DOHH2 (cell line): ENCODE data around the gene SLC35B2.

ENCODE experiments used
- H3F3A ChIP-seq: fragments of 200-600 bp; sonication (generic), shearing (Covaris generic); 2 replicates; pipeline ENCODE4 v1.6.0; 2016; ENCODE audit warnings: antibody characterized with exemption, mild to moderate bottlenecking; ENCODE audit not compliant: control insufficient read depth, insufficient read depth
- H3K27ac ChIP-seq: fragments of 200-600 bp; sonication (generic); 2 replicates; pipeline ENCODE4 v1.5.1; 2014; ENCODE audit warnings: low read depth, mild to moderate bottlenecking, low read length, moderate library complexity
- H3K27me3 ChIP-seq: fragments of 200-600 bp; sonication (generic); 2 replicates; pipeline ENCODE4 v1.6.1; 2014; ENCODE audit warnings: mild to moderate bottlenecking, low read length, mixed read lengths; ENCODE audit not compliant: control insufficient read depth
- H3K36me3 ChIP-seq: fragments of 200-600 bp; sonication (generic); 2 replicates; pipeline ENCODE4 v1.6.1; 2014; ENCODE audit warnings: mild to moderate bottlenecking, low read length, moderate library complexity, mixed read lengths; ENCODE audit not compliant: control insufficient read depth
- H3K4me1 ChIP-seq: fragments of 200-600 bp; sonication (generic); 2 replicates; pipeline ENCODE4 v1.6.1; 2014; ENCODE audit warnings: mild to moderate bottlenecking, low read length, mixed read lengths; ENCODE audit not compliant: control insufficient read depth
- H3K4me2 ChIP-seq: fragments of 200-600 bp; sonication (generic); 2 replicates; pipeline ENCODE4 v1.6.0; 2014; ENCODE audit warnings: mild to moderate bottlenecking, low read length, moderate library complexity
- H3K4me3 ChIP-seq: fragments of 200-600 bp; sonication (generic); 2 replicates; pipeline ENCODE4 v1.5.1; 2014; ENCODE audit warnings: mild to moderate bottlenecking, low read length, mixed read lengths
- H3K79me2 ChIP-seq: fragments of 200-600 bp; sonication (generic); 2 replicates; pipeline ENCODE4 v1.6.1; 2014; ENCODE audit warnings: mild to moderate bottlenecking, low read length, mixed read lengths; ENCODE audit not compliant: control insufficient read depth
- H3K9me2 ChIP-seq: fragments of 200-600 bp; sonication (generic); replicated peaks from 2 replicates; pipeline ENCODE4 v1.6.1; 2014; ENCODE audit warnings: mild to moderate bottlenecking, low read length, mixed read lengths; ENCODE audit not compliant: control insufficient read depth
- H3K9me3 ChIP-seq: fragments of 200-600 bp; sonication (generic); 2 replicates; pipeline ENCODE4 v1.6.1; 2014; ENCODE audit warnings: antibody characterized with exemption, low read length, mixed read lengths; ENCODE audit not compliant: control insufficient read depth, insufficient read depth
- H4K20me1 ChIP-seq: fragments of 200-600 bp; sonication (generic); 2 replicates; pipeline ENCODE4 v1.6.0; 2014; ENCODE audit warnings: low read depth, mild to moderate bottlenecking, antibody characterized with exemption, low read length, moderate library complexity; ENCODE audit not compliant: control insufficient read depth, insufficient read depth
- CTCF ChIP-seq: fragments of 200-600 bp; sonication (generic); IDR thresholded peaks from one replicate; pipeline ENCODE4 v1.5.1; 2014; ENCODE audit warnings: antibody characterized with exemption, mild to moderate bottlenecking, low read depth, low read length; ENCODE audit not compliant: poor library complexity, severe bottlenecking
- EZH2phosphoT487 ChIP-seq: fragments of 200-600 bp; sonication (generic); IDR thresholded peaks from 2 replicates; pipeline ENCODE4 v1.6.1; 2017; ENCODE audit warnings: borderline replicate concordance, mild to moderate bottlenecking, antibody characterized with exemption, low read length, moderate library complexity, mixed read lengths

Gene SLC35B2

GRCh38 chr6:44294832-44295791, 37.8 kb upstream of the SLC35B2 start:
- H3K4me3 ChIP-seq, result no peak overlapping the region
- H3K4me1 ChIP-seq, result no peaks in the 10 kb centered on the region
- H4K20me1 ChIP-seq, result peaks cover 3% of the 10 kb centered on the region; the same call in 1 of the 2 replicates
- no peaks in the 10 kb centered on the region for H3K9me2 ChIP-seq
- no peaks in the 10 kb centered on the region; the same call in 1 of the 2 replicates for H3K36me3 ChIP-seq
- no peak overlapping the region for H3K4me2 ChIP-seq
- peaks cover 47% of the 10 kb centered on the region for H3K27me3 ChIP-seq
- H3K27ac ChIP-seq, result no peak overlapping the region
- no peaks in the 10 kb centered on the region for H3F3A ChIP-seq
- H3K79me2 ChIP-seq, result no peaks in the 10 kb centered on the region
- no peaks in the 10 kb centered on the region for H3K9me3 ChIP-seq
- TF ChIP-seq CTCF, result no peak
- TF ChIP-seq EZH2phosphoT487, result no peak

GRCh38 chr6:44292661-44293365, 35.5 kb upstream of the SLC35B2 start:
- Histone ChIP-seq H3F3A (no peaks in the 10 kb centered on the region), H3K9me3 (no peaks in the 10 kb centered on the region), H3K4me1 (no peaks in the 10 kb centered on the region), H3K4me2 (no peak overlapping the region), H3K27ac (no peak overlapping the region), H3K27me3 (peaks cover 52% of the 10 kb centered on the region), H3K36me3 (no peaks in the 10 kb centered on the region), H3K4me3 (no peak overlapping the region), H4K20me1 (peaks cover 3% of the 10 kb centered on the region; the same call in 1 of the 2 replicates), H3K79me2 (no peaks in the 10 kb centered on the region), H3K9me2 (no peaks in the 10 kb centered on the region)
- TF ChIP-seq CTCF, result no peak

DNA sequence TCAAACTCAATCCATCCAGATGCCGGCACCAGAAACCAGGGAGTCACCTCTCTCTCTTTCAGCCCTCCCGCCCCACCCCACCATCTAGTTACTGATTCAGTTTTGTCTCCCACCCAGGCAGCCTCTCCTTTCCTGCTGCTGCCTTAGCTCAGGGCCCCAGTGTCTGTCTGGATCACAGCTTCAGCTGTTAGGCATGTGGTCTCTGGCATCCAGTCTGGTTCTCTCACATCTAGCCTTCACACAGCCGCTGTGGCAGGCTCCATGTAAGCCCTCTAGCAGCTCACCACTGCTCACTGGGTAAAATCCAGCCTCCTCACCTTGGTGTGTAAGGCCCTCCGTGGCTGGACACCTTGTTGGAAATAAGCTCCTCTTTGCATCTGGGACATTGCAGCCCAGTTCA, 34.5 kb upstream of the SLC35B2 start:
- TF ChIP-seq CTCF (no peak), EZH2phosphoT487 (no peak)
- no peaks in the 10 kb centered on the region for H3F3A ChIP-seq
- no peaks in the 10 kb centered on the region for H3K36me3 ChIP-seq
- H3K27ac ChIP-seq, result no peak overlapping the region
- no peaks in the 10 kb centered on the region for H3K9me2 ChIP-seq
- H3K79me2 ChIP-seq, result no peaks in the 10 kb centered on the region
- no peaks in the 10 kb centered on the region for H3K4me1 ChIP-seq
- no peaks in the 10 kb centered on the region for H3K9me3 ChIP-seq
- H3K27me3 ChIP-seq, result peaks cover 49% of the 10 kb centered on the region
- H4K20me1 ChIP-seq, result peaks cover 3% of the 10 kb centered on the region; the same call in 1 of the 2 replicates
- no peak overlapping the region for H3K4me2 ChIP-seq
- H3K4me3 ChIP-seq, result no peak overlapping the region
